Mucosa of rectum (tissue), 2 donors: ENCODE measurements around the gene PARD3.

Source experiments
- H3K27ac ChIP-seq, 2 donors: one replicate each; pipeline ENCODE4 v1.7.0; 2013; ENCODE audit warnings: inconsistent platforms in 2 of 2, low read depth in 2 of 2, low read length in 2 of 2
- H3K27me3 ChIP-seq, 2 donors: one replicate each; pipeline ENCODE4 v1.7.0; 2013; ENCODE audit warnings: low read length in 2 of 2; ENCODE audit not compliant: control insufficient read depth in 2 of 2, insufficient read depth in 2 of 2
- H3K36me3 ChIP-seq, 2 donors: one replicate each; pipeline ENCODE4 v1.7.0; 2013; ENCODE audit warnings: low read length in 2 of 2; ENCODE audit not compliant: control insufficient read depth in 2 of 2, insufficient read depth in 2 of 2
- H3K4me1 ChIP-seq, 2 donors: one replicate each; pipeline ENCODE4 v1.7.0; 2013; ENCODE audit warnings: low read length in 2 of 2, mild to moderate bottlenecking in 1 of 2; ENCODE audit not compliant: control insufficient read depth in 2 of 2, insufficient read depth in 2 of 2
- H3K4me3 ChIP-seq, 2 donors: one replicate each; pipeline ENCODE4 v1.7.0; 2013; ENCODE audit warnings: low read length in 2 of 2
- H3K9ac ChIP-seq, 2 donors: one replicate each; pipeline ENCODE4 v1.7.0; 2013; ENCODE audit warnings: low read length in 2 of 2, low read depth in 1 of 2, mild to moderate bottlenecking in 1 of 2
- H3K9me3 ChIP-seq, 2 donors: one replicate each; pipeline ENCODE4 v1.7.0; 2013; ENCODE audit warnings: low read length in 2 of 2; ENCODE audit not compliant: control insufficient read depth in 2 of 2
- donor health status: healthy.
- donor health status: Normal muscosa, but diverticular disease.

The PARD3 gene

DNA sequence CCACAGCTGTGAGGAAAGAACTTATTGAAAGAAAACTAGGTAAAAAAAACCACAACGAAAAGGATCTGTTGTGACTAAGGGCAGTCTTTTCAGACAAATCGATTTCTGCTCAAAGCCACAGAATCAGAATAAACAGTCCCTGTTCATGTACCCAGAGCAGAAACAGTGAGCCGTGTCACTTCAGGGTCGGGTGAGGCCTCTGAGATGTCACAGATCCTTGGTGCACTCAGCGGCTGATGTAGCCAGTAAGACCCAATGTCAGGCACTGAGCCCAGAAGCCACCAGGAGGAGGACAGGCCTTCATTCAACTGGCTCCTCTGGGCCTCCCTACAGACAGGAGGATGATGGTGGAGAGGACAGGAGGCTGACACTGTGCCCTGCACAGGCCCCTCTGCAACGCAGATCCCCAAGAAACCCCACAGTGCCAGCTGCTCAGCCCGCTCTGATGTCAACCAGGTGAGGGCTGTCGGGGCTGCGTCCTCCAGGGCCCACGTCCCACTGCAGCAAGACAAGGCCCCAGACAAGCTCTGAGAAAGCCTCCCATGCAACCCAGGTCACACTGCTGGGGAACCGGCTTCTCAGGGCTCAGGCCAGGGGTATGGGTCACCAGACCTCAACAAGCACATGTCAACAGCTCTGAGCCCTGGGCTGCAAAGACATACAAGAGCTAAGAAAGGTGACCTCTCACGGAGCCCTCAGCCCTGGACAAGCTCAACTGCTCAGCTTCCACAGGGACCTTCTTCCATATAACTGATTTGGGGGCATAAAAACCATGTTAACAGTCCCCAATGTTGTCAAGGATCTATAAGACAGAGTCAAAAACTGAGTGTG is 190.6 kb downstream of the PARD3 start:
- Histone ChIP-seq H3K27me3 (no peaks in the 10 kb centered on the region), H3K9me3 (no peaks in the 10 kb centered on the region), H3K36me3 (no peaks in the 10 kb centered on the region), H3K4me3 (no peak overlapping the region), H3K4me1 (peaks cover 13 to 16% of the 10 kb centered on the region in 2 donors), H3K27ac (no peak overlapping the region), H3K9ac (no peak overlapping the region)

DNA sequence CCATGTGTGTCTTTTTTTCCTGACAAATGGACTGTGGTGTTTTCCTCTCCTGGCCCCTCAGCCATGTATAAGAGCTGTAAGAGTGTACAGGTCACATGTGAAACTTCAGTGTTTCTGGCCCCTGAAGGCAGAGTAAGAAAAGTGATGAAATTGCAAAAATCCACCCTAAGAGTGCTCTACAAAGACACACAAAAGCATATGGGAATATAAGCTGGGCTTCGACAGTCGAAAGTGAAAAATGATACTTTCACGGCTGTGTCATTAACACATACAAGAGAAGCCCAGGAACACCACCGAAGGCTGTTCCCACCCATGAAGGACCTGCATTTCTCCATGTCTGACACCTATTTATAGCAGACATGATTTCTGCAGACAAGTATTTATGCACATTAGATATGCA is 192.2 kb downstream of the PARD3 start:
- Histone ChIP-seq H3K9me3 (no peaks in the 10 kb centered on the region), H3K4me1 (peaks cover 1 to 3% of the 10 kb centered on the region in 2 donors), H3K4me3 (no peak overlapping the region), H3K9ac (no peak overlapping the region), H3K36me3 (no peaks in the 10 kb centered on the region), H3K27ac (no peak overlapping the region), H3K27me3 (no peaks in the 10 kb centered on the region)

DNA sequence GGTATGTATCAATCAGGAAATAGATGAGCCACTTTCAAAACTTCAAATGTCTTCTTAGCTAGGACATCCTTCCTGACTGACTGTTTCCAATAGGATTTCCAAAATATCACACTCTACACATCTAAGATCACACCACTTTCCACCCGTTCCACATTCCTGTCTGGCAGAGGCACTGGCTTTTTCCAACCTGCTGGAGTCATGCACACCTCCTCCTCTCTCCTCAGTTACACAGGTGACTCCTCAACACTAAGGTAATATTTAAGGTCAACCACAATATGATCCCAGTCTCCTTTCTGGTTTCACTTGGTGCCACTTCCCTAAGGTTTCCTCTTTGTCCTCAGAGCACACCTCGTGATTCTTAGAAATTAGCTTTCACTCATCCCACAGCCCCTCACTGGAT is 196.5 kb downstream of the PARD3 start:
- Histone ChIP-seq H3K27me3 (no peaks in the 10 kb centered on the region), H3K36me3 (no peaks in the 10 kb centered on the region), H3K27ac (no peak overlapping the region), H3K9me3 (no peaks in the 10 kb centered on the region), H3K9ac (no peak overlapping the region), H3K4me1 (no peaks in the 10 kb centered on the region), H3K4me3 (no peak overlapping the region)

GRCh38 chr10:34615770-34616169 is 199.3 kb downstream of the PARD3 start:
- no peaks in the 10 kb centered on the region for H3K27me3 ChIP-seq
- H3K4me1 ChIP-seq: no peaks in the 10 kb centered on the region
- no peak overlapping the region for H3K27ac ChIP-seq
- H3K9me3 ChIP-seq: no peaks in the 10 kb centered on the region
- H3K36me3 ChIP-seq: no peaks in the 10 kb centered on the region
- no peak overlapping the region for H3K4me3 ChIP-seq
- no peak overlapping the region for H3K9ac ChIP-seq

- Histone ChIP-seq H3K36me3 (no peaks in the 10 kb centered on the region), H3K27ac (no peak overlapping the region), H3K27me3 (no peaks in the 10 kb centered on the region), H3K4me3 (no peak overlapping the region), H3K9ac (no peak overlapping the region), H3K9me3 (no peaks in the 10 kb centered on the region), H3K4me1 (no peaks in the 10 kb centered on the region)
These were observed 201.6 kb downstream of the PARD3 start for GRCh38 chr10:34613491-34613890.

DNA sequence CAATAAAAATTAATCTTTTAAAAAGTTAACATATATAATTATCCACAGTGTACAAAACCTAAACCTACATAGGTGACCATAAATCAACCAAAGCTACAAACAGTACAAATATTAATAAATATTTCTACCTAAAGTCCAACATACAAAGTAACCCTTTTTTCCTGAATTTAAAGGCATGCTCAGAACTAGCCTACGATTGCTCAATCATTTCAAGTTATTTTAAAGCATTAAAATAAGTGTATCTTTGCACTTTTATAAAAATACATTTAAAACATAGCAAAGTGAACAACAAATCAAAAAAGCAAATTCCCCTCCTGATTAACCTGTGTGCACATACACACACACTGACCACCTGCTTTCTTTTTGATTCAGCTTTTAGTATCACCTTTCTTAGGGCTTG is 202.2 kb downstream of the PARD3 start:
- H3K9ac ChIP-seq: no peak overlapping the region
- H3K4me1 ChIP-seq: no peaks in the 10 kb centered on the region
- no peaks in the 10 kb centered on the region for H3K27me3 ChIP-seq

DNA sequence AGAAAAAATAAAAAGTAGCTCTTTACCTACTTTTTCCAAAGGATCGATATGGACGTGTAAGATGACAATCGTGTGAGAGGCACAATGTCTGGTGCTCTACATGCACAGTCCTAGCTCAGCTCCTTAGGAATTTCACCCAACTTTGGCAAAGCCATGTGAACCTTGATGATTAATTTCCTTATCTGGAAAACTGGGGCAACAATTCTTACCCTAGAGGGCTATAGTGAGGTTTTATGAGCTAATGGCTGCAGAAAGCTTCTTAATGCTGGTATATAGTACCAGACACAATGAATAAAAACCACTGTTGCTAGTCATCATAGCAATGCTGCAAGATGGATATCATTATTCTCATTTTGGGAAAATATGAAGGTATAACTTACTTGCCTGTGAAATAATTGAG is 202.7 kb downstream of the PARD3 start:
- H3K36me3 ChIP-seq: no peaks in the 10 kb centered on the region
- no peak overlapping the region for H3K27ac ChIP-seq
- no peak overlapping the region for H3K4me3 ChIP-seq
- H3K27me3 ChIP-seq: no peaks in the 10 kb centered on the region
- H3K4me1 ChIP-seq: no peaks in the 10 kb centered on the region
- no peak overlapping the region for H3K9ac ChIP-seq
- no peaks in the 10 kb centered on the region for H3K9me3 ChIP-seq

More for the DNA sequence above, 202.2 kb downstream of the PARD3 start:
- H3K9me3 ChIP-seq: no peaks in the 10 kb centered on the region
- no peaks in the 10 kb centered on the region for H3K36me3 ChIP-seq
- no peak overlapping the region for H3K4me3 ChIP-seq
- H3K27ac ChIP-seq: no peak overlapping the region

- Histone ChIP-seq H3K9me3 (no peaks in the 10 kb centered on the region), H3K27ac (no peak overlapping the region), H3K9ac (no peak overlapping the region), H3K4me1 (no peaks in the 10 kb centered on the region), H3K4me3 (no peak overlapping the region), H3K27me3 (no peaks in the 10 kb centered on the region), H3K36me3 (no peaks in the 10 kb centered on the region)
These were observed 205.7 kb downstream of the PARD3 start for GRCh38 chr10:34609287-34609940.

DNA sequence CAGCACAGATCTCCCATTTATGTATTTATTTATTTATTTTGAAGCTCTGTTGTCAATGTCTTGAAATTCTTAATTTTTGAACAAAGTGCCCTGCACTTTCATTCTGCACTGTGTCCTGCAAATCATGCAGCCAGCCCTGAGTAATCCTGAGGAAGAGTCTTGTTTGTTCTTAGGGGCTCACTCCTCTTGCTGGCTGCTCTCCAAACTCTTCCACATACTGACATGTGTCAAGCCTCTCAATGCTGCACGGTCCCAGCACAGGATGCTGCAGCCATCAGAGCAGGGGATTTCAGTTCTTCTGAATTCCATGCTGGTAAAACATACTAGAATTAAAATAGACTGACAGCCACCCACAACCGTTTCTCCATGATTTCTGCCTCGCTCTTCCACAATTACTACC is 207.2 kb downstream of the PARD3 start:
- Histone ChIP-seq H3K4me1 (no peaks in the 10 kb centered on the region), H3K27me3 (no peaks in the 10 kb centered on the region), H3K36me3 (no peaks in the 10 kb centered on the region), H3K27ac (no peak overlapping the region), H3K9ac (no peak overlapping the region), H3K9me3 (no peaks in the 10 kb centered on the region), H3K4me3 (no peak overlapping the region)

GRCh38 chr10:34606890-34607289 is 208.2 kb downstream of the PARD3 start:
- H3K27me3 ChIP-seq: no peaks in the 10 kb centered on the region
- H3K27ac ChIP-seq: no peak overlapping the region
- no peak overlapping the region for H3K9ac ChIP-seq
- no peaks in the 10 kb centered on the region for H3K36me3 ChIP-seq
- H3K4me1 ChIP-seq: no peaks in the 10 kb centered on the region
- H3K9me3 ChIP-seq: no peaks in the 10 kb centered on the region
- H3K4me3 ChIP-seq: no peak overlapping the region
